Mesendoderm (in vitro differentiated cells): ENCODE measurements around the gene RDH13.

ENCODE experiments used
- DNase-seq: peaks from one replicate; pipeline ENCODE4 v3.0.0; 2013
- H2AK5ac ChIP-seq: 2 replicates; pipeline ENCODE4 v1.6.1; 2013; ENCODE audit warnings: low read length, inconsistent platforms
- H2BK120ac ChIP-seq: 2 replicates; pipeline ENCODE4 v1.6.1; 2013; ENCODE audit warnings: low read depth, mild to moderate bottlenecking, low read length, moderate library complexity, mixed read lengths
- H2BK15ac ChIP-seq: replicated peaks from 2 replicates; pipeline ENCODE4 v1.6.1; 2013; ENCODE audit warnings: low read depth, mild to moderate bottlenecking, moderate library complexity
- H2BK5ac ChIP-seq: 2 replicates; pipeline ENCODE4 v1.6.1; 2013; ENCODE audit warnings: low read length, inconsistent platforms
- H3K18ac ChIP-seq: 2 replicates; pipeline ENCODE4 v1.6.1; 2013; ENCODE audit warnings: mild to moderate bottlenecking, low read length, mixed read lengths
- H3K23ac ChIP-seq: one replicate; pipeline ENCODE4 v1.6.1; 2013; ENCODE audit warnings: low read length
- H3K27ac ChIP-seq: 2 replicates; pipeline ENCODE4 v1.5.1; 2013; ENCODE audit warnings: low read depth, mild to moderate bottlenecking, inconsistent platforms, low read length, moderate library complexity
- H3K27me3 ChIP-seq: 2 replicates; pipeline ENCODE4 v1.6.1; 2013; ENCODE audit warnings: low read length, control low read depth, mild to moderate bottlenecking, inconsistent platforms; ENCODE audit not compliant: insufficient read depth, poor library complexity
- H3K36me3 ChIP-seq: 2 replicates; pipeline ENCODE4 v1.6.1; 2013; ENCODE audit warnings: low read length, inconsistent platforms; ENCODE audit not compliant: control insufficient read depth, insufficient read depth
- H3K4ac ChIP-seq: one replicate; pipeline ENCODE4 v1.6.1; 2013; ENCODE audit warnings: low read depth, mild to moderate bottlenecking, low read length, moderate library complexity
- H3K4me1 ChIP-seq: 2 replicates; pipeline ENCODE4 v1.6.1; 2013; ENCODE audit warnings: low read depth, low read length, inconsistent platforms; ENCODE audit not compliant: control insufficient read depth
- H3K4me2 ChIP-seq: 2 replicates; pipeline ENCODE4 v1.6.1; 2013; ENCODE audit warnings: low read length
- H3K4me3 ChIP-seq: 2 replicates; pipeline ENCODE4 v1.5.1; 2013; ENCODE audit warnings: mild to moderate bottlenecking, low read length
- H3K56ac ChIP-seq: one replicate; pipeline ENCODE4 v1.6.1; 2013; ENCODE audit warnings: low read length
- H3K79me1 ChIP-seq: 2 replicates; pipeline ENCODE4 v1.6.1; 2013; ENCODE audit warnings: low read length, inconsistent platforms
- H3K79me2 ChIP-seq: 2 replicates; pipeline ENCODE4 v1.6.1; 2013; ENCODE audit warnings: mild to moderate bottlenecking, low read length; ENCODE audit not compliant: control insufficient read depth, insufficient read depth
- H3K9ac ChIP-seq: 2 replicates; pipeline ENCODE4 v1.6.1; 2013; ENCODE audit warnings: low read length, inconsistent platforms
- H4K5ac ChIP-seq: one replicate; pipeline ENCODE4 v1.6.1; 2013; ENCODE audit warnings: low read length
- H4K8ac ChIP-seq: one replicate; pipeline ENCODE4 v1.6.1; 2013; ENCODE audit warnings: low read depth, mild to moderate bottlenecking, control low read depth, low read length, moderate library complexity
- WGBS: extraction: QIAGEN DNeasy Blood & Tissue Kit; methylation state at CpG from one replicate; pipeline ENCODE4 v1.1.7; 2013; ENCODE audit warnings: low lambda C conversion rate, missing lambda C conversion rate; ENCODE audit not compliant: insufficient coverage; ENCODE audit errors: extremely low coverage; 5-methylcytosine and 5-hydroxymethylcytosine counted together

RDH13 gene

GRCh38 chr19:55092423-55093318, 29.7 kb upstream of the RDH13 start:
- Histone ChIP-seq H3K36me3 (peaks cover 2% of the 10 kb centered on the region), H3K4me3 (peak overlapping the region; percentile 6), H3K79me2 (no peaks in the 10 kb centered on the region), H3K23ac (peak overlapping the region; percentile 7), H3K27ac (no peak overlapping the region), H3K4ac (no peak overlapping the region), H2BK5ac (no peak overlapping the region), H2AK5ac (no peak overlapping the region), H3K4me2 (peak overlapping the region; percentile 49), H3K18ac (peak overlapping the region; percentile 16), H3K56ac (peak overlapping the region; percentile 83), H3K4me1 (peaks cover 8% of the 10 kb centered on the region), H2BK120ac (no peak overlapping the region), H3K79me1 (peaks cover 3% of the 10 kb centered on the region), H3K9ac (peak overlapping the region; percentile 76), H3K27me3 (no peaks in the 10 kb centered on the region), H2BK15ac (no peak overlapping the region), H4K5ac (no peak overlapping the region), H4K8ac (no peak overlapping the region)
- WGBS = no CpG with 5 or more reads among the region's 49 CpGs
- peak; percentile 63 for DNase-seq

- Histone ChIP-seq H2BK5ac (no peak overlapping the region), H3K23ac (peak overlapping the region; percentile 7), H3K4ac (no peak overlapping the region), H4K5ac (no peak overlapping the region), H3K4me3 (peak overlapping the region; percentile 6), H4K8ac (no peak overlapping the region), H3K4me1 (peaks cover 10% of the 10 kb centered on the region), H2AK5ac (no peak overlapping the region), H3K27me3 (no peaks in the 10 kb centered on the region), H3K18ac (peak overlapping the region; percentile 16), H3K56ac (peak overlapping the region; percentile 83), H3K27ac (no peak overlapping the region), H3K36me3 (peaks cover 2% of the 10 kb centered on the region), H3K9ac (peak overlapping the region; percentile 76), H3K79me1 (peaks cover 3% of the 10 kb centered on the region), H2BK15ac (no peak overlapping the region), H2BK120ac (no peak overlapping the region), H3K79me2 (no peaks in the 10 kb centered on the region), H3K4me2 (peak overlapping the region; percentile 49)
- WGBS = no CpG with 5 or more reads among the region's 27 CpGs
- DNase-seq = peak; percentile 84
These were observed 29.0 kb upstream of the RDH13 start for GRCh38 chr19:55091955-55092354.

- no peak overlapping the region for H2BK5ac ChIP-seq
- no peaks in the 10 kb centered on the region for H3K79me2 ChIP-seq
- DNase-seq = no peak
- H3K36me3 ChIP-seq = peaks cover 2% of the 10 kb centered on the region
- H3K4me3 ChIP-seq = no peak overlapping the region
- H4K8ac ChIP-seq = no peak overlapping the region
- no peak overlapping the region for H4K5ac ChIP-seq
- H3K4me2 ChIP-seq = no peak overlapping the region
- H3K27me3 ChIP-seq = no peaks in the 10 kb centered on the region
- WGBS = no CpG with 5 or more reads among the region's 32 CpGs
- peak overlapping the region; percentile 58 for H3K56ac ChIP-seq
- H3K79me1 ChIP-seq = peaks cover 3% of the 10 kb centered on the region
- H3K4me1 ChIP-seq = peaks cover 10% of the 10 kb centered on the region
- no peak overlapping the region for H2BK15ac ChIP-seq
- no peak overlapping the region for H3K27ac ChIP-seq
- no peak overlapping the region for H3K4ac ChIP-seq
- H2BK120ac ChIP-seq = no peak overlapping the region
- H3K23ac ChIP-seq = no peak overlapping the region
- no peak overlapping the region for H2AK5ac ChIP-seq
- H3K18ac ChIP-seq = no peak overlapping the region
- H3K9ac ChIP-seq = peak overlapping the region; percentile 24
These were observed 28.4 kb upstream of the RDH13 start for GRCh38 chr19:55091126-55091910.

GRCh38 chr19:55090564-55090963, 27.6 kb upstream of the RDH13 start:
- H3K79me2 ChIP-seq = no peaks in the 10 kb centered on the region
- H2BK5ac ChIP-seq = no peak overlapping the region
- no peak overlapping the region for H3K56ac ChIP-seq
- H3K4me1 ChIP-seq = peaks cover 10% of the 10 kb centered on the region
- H3K27me3 ChIP-seq = no peaks in the 10 kb centered on the region
- H3K4ac ChIP-seq = no peak overlapping the region
- no peak overlapping the region for H3K4me3 ChIP-seq
- DNase-seq = no peak
- H3K18ac ChIP-seq = no peak overlapping the region
- no peak overlapping the region for H3K27ac ChIP-seq
- no peak overlapping the region for H3K23ac ChIP-seq
- no peak overlapping the region for H4K5ac ChIP-seq
- H3K36me3 ChIP-seq = peaks cover 2% of the 10 kb centered on the region
- H2BK15ac ChIP-seq = no peak overlapping the region
- no peak overlapping the region for H2AK5ac ChIP-seq
- H3K4me2 ChIP-seq = no peak overlapping the region
- no peak overlapping the region for H4K8ac ChIP-seq
- H3K9ac ChIP-seq = no peak overlapping the region
- no peak overlapping the region for H2BK120ac ChIP-seq
- H3K79me1 ChIP-seq = peaks cover 3% of the 10 kb centered on the region
- no CpG with 5 or more reads among the region's 13 CpGs for WGBS

GRCh38 chr19:55089342-55089944, 26.5 kb upstream of the RDH13 start:
- Histone ChIP-seq H3K4me2 (no peak overlapping the region), H4K8ac (no peak overlapping the region), H3K27me3 (no peaks in the 10 kb centered on the region), H3K36me3 (peaks cover 2% of the 10 kb centered on the region), H3K79me1 (peaks cover 3% of the 10 kb centered on the region), H3K4me1 (peaks cover 10% of the 10 kb centered on the region), H2AK5ac (no peak overlapping the region), H4K5ac (no peak overlapping the region), H3K4ac (no peak overlapping the region), H3K9ac (no peak overlapping the region), H3K18ac (no peak overlapping the region), H3K79me2 (no peaks in the 10 kb centered on the region), H3K4me3 (no peak overlapping the region), H3K23ac (no peak overlapping the region), H3K56ac (peak overlapping the region; percentile 42), H2BK5ac (no peak overlapping the region), H2BK120ac (no peak overlapping the region), H3K27ac (no peak overlapping the region), H2BK15ac (no peak overlapping the region)
- no CpG with 5 or more reads among the region's 3 CpGs for WGBS
- no peak for DNase-seq
